H1 (cell line): ENCODE data around the gene FASN. TPM values are rescaled to one million over a fixed set of nuclear protein-coding genes. Genes with fewer than 3 reads are reported as not detected.

Experiments used
- CTCF ChIA-PET: fragments of 300-600 bp; sonication (Branson Sonifier 250); formaldehyde crosslinking; loops from one replicate; lab custom pipeline; 2021; ENCODE audit not compliant: partially characterized antibody; lab: Charles Lee
- POLR2A ChIA-PET: fragments of 300-600 bp; sonication (Branson Sonifier 250); formaldehyde crosslinking; loops from one replicate; lab custom pipeline; 2021; ENCODE audit warnings: inconsistent platforms; ENCODE audit not compliant: partially characterized antibody; lab: Charles Lee
- DNase-seq, 2 experiments: peaks; one replicate each; pipeline versions ENCODE4 v3.0.0 to v3.0.0-alpha.2; 2010 to 2022; ENCODE audit warnings: low spot score in 2 of 2, low read depth in 1 of 2, mixed read lengths in 1 of 2
- FAIRE-seq: peaks from 2 replicates; lab custom pipeline; 2011; peaks lifted over from hg19 to GRCh38; lab: Jason Lieb, UNC
- H2AFZ ChIP-seq: 2 replicates; pipeline ENCODE4 v1.8.1; 2012; ENCODE audit warnings: low read length, inconsistent platforms
- H2AK5ac ChIP-seq: 2 replicates; pipeline ENCODE4 v1.6.1; 2013; ENCODE audit warnings: low read depth, low read length
- H2BK120ac ChIP-seq: replicated peaks from 2 replicates; pipeline ENCODE3; 2013; ENCODE audit warnings: low read depth, low read length, inconsistent platforms
- H2BK12ac ChIP-seq: 2 replicates; pipeline ENCODE4 v1.6.1; 2013; ENCODE audit warnings: low read depth, low read length
- H2BK15ac ChIP-seq: 2 replicates; pipeline ENCODE4 v1.6.1; 2013; ENCODE audit warnings: low read length
- H2BK20ac ChIP-seq: 2 replicates; pipeline ENCODE4 v1.6.1; 2013; ENCODE audit warnings: low read length
- H2BK5ac ChIP-seq: 2 replicates; pipeline ENCODE4 v1.6.1; 2013; ENCODE audit warnings: low read depth, low read length
- H3K14ac ChIP-seq: 2 replicates; pipeline ENCODE4 v1.6.1; 2013; ENCODE audit warnings: inconsistent platforms; ENCODE audit not compliant: insufficient read length
- H3K18ac ChIP-seq: 2 replicates; pipeline ENCODE4 v1.6.1; 2013; ENCODE audit warnings: low read length; ENCODE audit errors: extremely low read depth
- H3K23ac ChIP-seq: 2 replicates; pipeline ENCODE4 v1.6.1; 2013; ENCODE audit warnings: inconsistent platforms; ENCODE audit not compliant: insufficient read length
- H3K23me2 ChIP-seq: 2 replicates; pipeline ENCODE4 v1.6.1; 2013; ENCODE audit warnings: low read depth, low read length
- H3K27ac ChIP-seq: 2 replicates; pipeline ENCODE4 v1.6.1; 2011; ENCODE audit warnings: low read depth, low read length, inconsistent platforms
- H3K27me3 ChIP-seq, 4 experiments: replicated peaks in 1 of 4; 1 replicate in 1 of 4; 2 replicates in 3 of 4; pipeline versions ENCODE4 v1.6.1 to v1.8.1; 2011 to 2013; ENCODE audit warnings: low read length in 3 of 4, mild to moderate bottlenecking in 3 of 4, inconsistent platforms in 2 of 4, mixed read lengths in 2 of 4, moderate library complexity in 1 of 4; ENCODE audit not compliant: control insufficient read depth in 3 of 4, insufficient read depth in 3 of 4; ENCODE audit errors: extremely low read depth in 1 of 4
- H3K36me3 ChIP-seq, 4 experiments: 2 replicates each; pipeline versions ENCODE4 v1.6.1 to v1.8.1; 2011 to 2013; ENCODE audit warnings: mild to moderate bottlenecking in 4 of 4, low read length in 3 of 4, moderate library complexity in 2 of 4, control low read depth in 1 of 4, inconsistent platforms in 1 of 4; ENCODE audit not compliant: insufficient read depth in 4 of 4, control insufficient read depth in 2 of 4
- H3K4ac ChIP-seq: replicated peaks from 2 replicates; pipeline ENCODE3; 2013; ENCODE audit warnings: low read length, low read depth, mixed read lengths, inconsistent platforms; ENCODE audit not compliant: insufficient read length
- H3K4me1 ChIP-seq, 4 experiments: replicated peaks in 1 of 4; 1 replicate in 1 of 4; 2 replicates in 3 of 4; pipeline versions ENCODE4 v1.6.1 to v1.8.1; 2011 to 2013; ENCODE audit warnings: low read length in 3 of 4, inconsistent platforms in 2 of 4, mixed read lengths in 1 of 4; ENCODE audit not compliant: insufficient read depth in 4 of 4, control insufficient read depth in 3 of 4
- H3K4me2 ChIP-seq, 2 experiments: 2 replicates each; pipeline versions ENCODE4 v1.6.1 to v1.8.1; 2011 to 2013; ENCODE audit warnings: low read depth in 2 of 2, low read length in 2 of 2, control low read depth in 1 of 2, inconsistent platforms in 1 of 2, mild to moderate bottlenecking in 1 of 2; ENCODE audit not compliant: insufficient read depth in 1 of 2
- H3K4me3 ChIP-seq, 4 experiments: fragments of 200-600, 300-600 bp in 1 of 4; sonication (generic), shearing (Covaris generic), sonication (Bioruptor Twin) in 1 of 4; 2 replicates each; pipeline versions ENCODE4 v1.5.1 to v1.8.1; 2011 to 2016; ENCODE audit warnings: low read length in 4 of 4, low read depth in 3 of 4, control low read depth in 2 of 4, inconsistent platforms in 2 of 4, mild to moderate bottlenecking in 2 of 4, mixed read lengths in 1 of 4, moderate library complexity in 1 of 4; ENCODE audit not compliant: insufficient read depth in 2 of 4; ENCODE audit errors: extremely low read depth in 1 of 4
- H3K56ac ChIP-seq: replicated peaks from 2 replicates; pipeline ENCODE3; 2013; ENCODE audit warnings: low read depth, mild to moderate bottlenecking, mixed read lengths, low read length, inconsistent platforms; ENCODE audit not compliant: insufficient read length
- H3K79me1 ChIP-seq: 2 replicates; pipeline ENCODE4 v1.6.1; 2013; ENCODE audit warnings: low read depth, low read length, control low read depth
- H3K79me2 ChIP-seq, 2 experiments: 2 replicates each; pipeline versions ENCODE4 v1.6.1 to v1.8.1; 2012 to 2013; ENCODE audit warnings: low read length in 2 of 2, mild to moderate bottlenecking in 2 of 2, inconsistent platforms in 1 of 2; ENCODE audit not compliant: insufficient read depth in 2 of 2, control insufficient read depth in 1 of 2
- H3K9ac ChIP-seq, 4 experiments: replicated peaks in 1 of 4; 1 replicate in 1 of 4; 2 replicates in 3 of 4; pipeline versions ENCODE4 v1.6.1 to v1.8.1; 2011 to 2013; ENCODE audit warnings: low read depth in 3 of 4, low read length in 3 of 4, control low read depth in 2 of 4, mild to moderate bottlenecking in 2 of 4, moderate library complexity in 2 of 4, inconsistent platforms in 1 of 4; ENCODE audit errors: extremely low read depth in 1 of 4
- H3K9me3 ChIP-seq, 2 experiments: 2 replicates each; pipeline versions ENCODE4 v1.6.1 to v1.8.1; 2012 to 2013; ENCODE audit warnings: mild to moderate bottlenecking in 2 of 2, moderate library complexity in 2 of 2, control low read depth in 1 of 2, inconsistent platforms in 1 of 2, low read depth in 1 of 2, low read length in 1 of 2, mixed read lengths in 1 of 2; ENCODE audit not compliant: insufficient read depth in 2 of 2
- H4K20me1 ChIP-seq, 2 experiments: replicated peaks in 1 of 2; 2 replicates each; pipeline versions ENCODE3 to v1.8.1; 2011 to 2013; ENCODE audit warnings: inconsistent platforms in 2 of 2, low read length in 2 of 2, mild to moderate bottlenecking in 1 of 2; ENCODE audit not compliant: insufficient read depth in 2 of 2, control insufficient read depth in 1 of 2
- H4K5ac ChIP-seq: 2 replicates; pipeline ENCODE4 v1.6.1; 2013; ENCODE audit warnings: low read length, low read depth, mixed read lengths, inconsistent platforms; ENCODE audit not compliant: insufficient read length
- H4K8ac ChIP-seq: 2 replicates; pipeline ENCODE4 v1.8.0; 2013; ENCODE audit warnings: mild to moderate bottlenecking, moderate library complexity, low read length, inconsistent platforms; ENCODE audit not compliant: insufficient read depth; ENCODE audit errors: extremely low read depth
- H4K91ac ChIP-seq: replicated peaks from 2 replicates; pipeline ENCODE3; 2013; ENCODE audit warnings: low read length, mixed read lengths, inconsistent platforms; ENCODE audit not compliant: insufficient read length
- CEBPB ChIP-seq: IDR thresholded peaks from 2 replicates; pipeline ENCODE4 v1.6.1; 2012; ENCODE audit warnings: low read depth, low read length
- CREB1 ChIP-seq: IDR thresholded peaks from 2 replicates; pipeline ENCODE4 v1.6.1; 2012; ENCODE audit warnings: inconsistent platforms
- EGR1 ChIP-seq: IDR thresholded peaks from 2 replicates; pipeline ENCODE4 v1.6.1; 2011; ENCODE audit warnings: low read depth, low read length, borderline replicate concordance
- JUN ChIP-seq: IDR thresholded peaks from 2 replicates; pipeline ENCODE4 v1.6.1; 2011; ENCODE audit warnings: low read depth, mild to moderate bottlenecking, improper control_type of control experiment, low read length
- KDM4A ChIP-seq: IDR thresholded peaks from one replicate; pipeline ENCODE4 v1.7.1; 2012; ENCODE audit warnings: low read depth, mild to moderate bottlenecking, moderate library complexity, low read length, inconsistent platforms; ENCODE audit not compliant: severe bottlenecking
- SP4 ChIP-seq: IDR thresholded peaks from 2 replicates; pipeline ENCODE4 v1.6.1; 2012; ENCODE audit warnings: low read length, inconsistent platforms
- TCF12 ChIP-seq: IDR thresholded peaks from 2 replicates; pipeline ENCODE4 v1.6.1; 2011; ENCODE audit warnings: low read depth, mild to moderate bottlenecking, low read length
- WGBS, 2 experiments: shearing (Covaris generic) in 1 of 2; methylation state at CpG; one replicate each; pipeline versions ENCODE4 v1.1.6 to v1.1.7; 2013 to 2015; ENCODE audit warnings: low lambda C conversion rate in 2 of 2, mixed read lengths in 2 of 2, inconsistent platforms in 1 of 2, low coverage in 1 of 2, missing lambda C conversion rate in 1 of 2; ENCODE audit not compliant: insufficient replicate concordance in 2 of 2, insufficient coverage in 1 of 2, insufficient read length in 1 of 2; ENCODE audit errors: extremely low coverage in 1 of 2, missing lambda C conversion rate in 1 of 2; 5-methylcytosine and 5-hydroxymethylcytosine counted together
- polyA plus RNA-seq, 7 experiments: library from polyadenylated mRNA; depleted of rRNA in 3 of 7; stranded (reverse) in 5 of 7; unstranded in 2 of 7; fragments of >200 nt in 5 of 7; fragments of 200-250 nt in 2 of 7; gene quantifications; 1 replicate in 5 of 7; 2 replicates in 1 of 7; 4 replicates in 1 of 7; pipeline versions ENCODE4 v1.2.1 to v1.2.3, GENCODE V29; 2011 to 2013; ENCODE audit warnings: missing spikeins in 2 of 7, mixed read lengths in 2 of 7
- total RNA-seq: library from RNA; stranded (reverse); fragmentation: NEBNext Ultra II Directional; extraction: Animal tissue kit (Norgen Biotek cat#: 25700); gene quantifications from 2 replicates; pipeline ENCODE4 v1.2.1, GENCODE V29; 2021

FASN gene
- total and polyA plus RNA-seq, 2 of the 8 experiments (the other 6 are each of a cell fraction or from before 2014, with no cell fraction given), result 143 to 561 TPM

DNA sequence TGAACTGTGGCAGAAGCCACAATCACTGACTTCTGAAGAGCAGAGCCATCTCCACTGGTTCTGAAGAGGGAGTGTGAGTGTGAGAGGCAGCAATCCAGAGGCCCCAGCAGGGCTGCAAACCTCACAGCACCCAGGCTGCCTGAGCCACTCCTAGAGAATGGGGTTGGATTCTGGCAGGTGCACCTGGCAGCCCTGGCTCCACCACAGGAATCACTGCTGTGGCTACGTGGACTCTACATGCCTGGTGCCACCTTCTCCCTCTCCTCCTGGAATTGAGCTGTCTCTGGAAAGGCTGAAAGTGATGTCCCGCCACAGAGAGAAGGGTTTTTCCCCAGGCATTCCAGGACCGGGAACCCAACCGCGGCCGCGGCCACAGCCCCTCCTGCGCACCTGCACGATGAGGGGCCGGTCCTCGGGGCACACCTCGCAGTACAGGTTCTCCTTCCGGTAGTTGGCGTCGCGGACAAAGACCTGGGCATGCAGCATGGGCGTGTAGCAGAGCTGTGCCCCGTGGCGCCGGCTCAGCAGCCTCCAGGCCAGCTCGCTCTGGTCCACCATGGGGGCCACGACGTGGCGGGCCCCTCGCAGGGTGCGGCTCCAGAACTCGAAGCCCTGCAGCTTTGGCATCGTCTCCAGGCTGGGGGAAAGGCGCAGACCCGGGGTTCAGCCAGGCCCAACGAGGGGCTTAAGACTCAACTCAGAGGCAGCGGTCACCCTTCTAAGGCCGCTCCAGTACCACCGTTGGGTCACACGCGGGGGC lies 33.4 kb downstream of the FASN start:
- Histone ChIP-seq H3K36me3 (peaks cover 8 to 17% (median 14%) of the 10 kb centered on the region in 4 experiments; a peak in 5 of 8 replicates), H3K79me2 (no peaks in the 10 kb centered on the region), H2BK15ac (no peak overlapping the region), H3K23me2 (peaks cover 8% of the 10 kb centered on the region; the same call in 1 of the 2 replicates), H3K4me1 (peaks cover 0 to 10% (median 5%) of the 10 kb centered on the region in 4 experiments; a peak in 5 of 7 replicates), H2BK20ac (no peak overlapping the region), H3K27me3 (no peaks in the 10 kb centered on the region), H3K18ac (no peak overlapping the region), H3K4me2 (peak overlapping the region; percentile 37 to 79), H4K8ac (peak overlapping the region; percentile 93; the same call in 1 of the 2 replicates), H4K5ac (no peak overlapping the region), H3K9ac (peak overlapping the region; percentile 4 to 93 (median 58); a peak in 6 of 7 replicates), H2BK12ac (no peak overlapping the region), H3K9me3 (no peaks in the 10 kb centered on the region), H3K14ac (no peak overlapping the region)
- DNase-seq, result no peak
- POLR2A ChIA-PET, result interaction anchor here (0.9 to 16.2 kb wide), 20 partner anchors 9 to 138 kb away, joined by 3 to 161 read pairs (median 4); partner anchors contain the start of genes DCXR, GPS1, RAC3 and RFNG
- WGBS, 2 experiments, result 77% methylated on average over 23 of the region's 36 CpGs; no CpG with 5 or more reads in 1 of the 2 experiments
- no peak for FAIRE-seq
- TF ChIP-seq KDM4A (no peak), EGR1 (no peak), JUN (no peak), CEBPB (no peak), TCF12 (no peak), CREB1 (no peak), SP4 (no peak)
- TF ChIP-seq, all 59 proteins: peak for 0
- H2BK5ac ChIP-seq, result no peak overlapping the region
- no peak overlapping the region for H2BK120ac ChIP-seq
- no peak overlapping the region for H3K4ac ChIP-seq
- no peak overlapping the region for H3K23ac ChIP-seq
- no peak overlapping the region for H2AFZ ChIP-seq
- H3K79me1 ChIP-seq, result peaks cover 5% of the 10 kb centered on the region; the same call in 1 of the 2 replicates
- H3K4me3 ChIP-seq, result peak overlapping the region; percentile 53 to 93 (median 77)
- H3K56ac ChIP-seq, result no peak overlapping the region
- peaks cover 0 to 3% of the 10 kb centered on the region in 2 experiments for H4K20me1 ChIP-seq
- no peak overlapping the region for H2AK5ac ChIP-seq
- CTCF ChIA-PET, result interaction anchor here (0.7 to 4.3 kb wide), 10 partner anchors 9 to 137 kb away, joined by 3 to 21 read pairs (median 3); partner anchors contain the start of gene RAC3
- no peak overlapping the region for H4K91ac ChIP-seq
- H3K27ac ChIP-seq, result no peak overlapping the region
